ENCODE results near the gene HEMK1.

GRCh38 chr3:50591196-50591741 lies 21.9 kb downstream of the HEMK1 start:
- TF ChIP-seq CTCF (IDR thresholded peaks at IDR 0.05 in 4 of 5, conservative IDR thresholded peaks at IDR 0.05 in 1 of 5) (peak in 1 of 5 experiments; percentile 5), POLR2A (IDR thresholded peaks at IDR 0.05) (no peak)

All from gastrocnemius medialis (tissue), 4 donors.